Left forelimb (tissue), 1 donor: ENCODE results near the gene MTHFD1L.

Experiments
- DNase-seq: peaks from one replicate; pipeline ENCODE4 v3.0.0-alpha.2; 2018; ENCODE audit warnings: low spot score

Gene MTHFD1L

DNA sequence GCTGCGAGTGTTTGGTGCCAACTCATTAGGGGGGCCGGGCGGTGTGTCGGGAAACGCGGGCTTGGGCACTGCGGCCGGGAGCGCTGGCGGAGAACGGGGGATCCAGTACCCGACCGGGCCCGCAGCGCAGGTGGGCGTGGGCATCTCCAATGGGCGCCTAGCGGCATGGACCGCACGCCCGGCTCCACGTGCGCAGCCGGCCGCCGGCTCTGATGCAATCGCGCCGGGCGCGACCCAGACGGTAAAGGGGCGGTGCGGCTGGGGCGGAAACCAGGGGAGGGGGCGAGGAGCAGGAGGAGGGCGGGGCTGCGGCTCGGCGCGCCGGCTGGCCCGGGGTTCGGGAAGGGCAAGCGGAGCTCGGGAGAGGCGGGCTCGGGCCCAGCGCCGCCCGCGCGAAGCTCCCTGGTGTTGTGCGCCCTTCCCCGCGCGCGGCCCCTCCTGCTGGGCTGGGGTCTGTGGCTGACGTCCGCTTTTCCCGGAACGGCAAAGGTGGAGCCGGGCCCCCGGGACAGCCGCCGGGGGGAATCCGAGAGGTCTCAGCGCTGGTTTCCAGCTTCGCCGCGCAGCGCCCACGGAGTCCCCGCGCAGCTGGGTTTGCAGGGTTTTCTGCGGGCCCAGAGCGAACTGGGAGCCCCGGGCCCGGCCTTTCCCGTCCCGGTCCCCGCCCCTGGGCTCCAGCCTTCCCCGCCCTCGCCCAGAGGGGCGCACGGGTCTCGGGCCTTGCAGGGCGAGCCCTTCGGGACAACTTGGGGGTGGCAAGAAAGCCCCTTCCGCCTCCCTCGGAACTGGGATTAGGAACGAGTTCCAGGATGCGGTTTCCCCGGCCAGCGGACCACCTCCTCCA is 867 bp downstream of the MTHFD1L start:
- DNase-seq = peak; percentile 94

DNA sequence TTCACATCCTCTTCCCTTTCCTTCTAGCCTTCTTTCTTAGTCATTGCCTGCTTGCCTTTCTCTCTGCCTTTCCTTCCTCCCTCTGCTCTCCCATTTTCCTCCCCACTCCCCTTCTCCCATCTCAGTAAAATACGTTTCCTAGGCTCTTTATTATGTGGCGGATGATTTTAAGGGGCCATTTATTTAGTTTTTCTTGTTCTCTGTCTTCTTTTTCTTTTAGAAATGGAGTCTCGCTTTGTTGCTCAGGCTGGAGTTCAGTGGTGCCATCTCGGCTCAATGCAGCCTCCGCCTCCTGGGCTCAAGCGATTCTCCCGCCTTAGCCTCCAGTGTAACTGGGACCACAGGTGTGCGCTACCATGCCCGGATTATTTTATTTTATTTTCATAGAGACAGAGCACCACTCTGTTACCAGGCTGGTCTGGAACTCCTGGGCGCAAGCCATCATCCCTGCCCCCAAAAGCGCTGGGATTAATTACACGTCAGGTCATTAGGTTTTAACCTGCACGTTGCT is 1.5 kb downstream of the MTHFD1L start:
- no peak for DNase-seq

DNA sequence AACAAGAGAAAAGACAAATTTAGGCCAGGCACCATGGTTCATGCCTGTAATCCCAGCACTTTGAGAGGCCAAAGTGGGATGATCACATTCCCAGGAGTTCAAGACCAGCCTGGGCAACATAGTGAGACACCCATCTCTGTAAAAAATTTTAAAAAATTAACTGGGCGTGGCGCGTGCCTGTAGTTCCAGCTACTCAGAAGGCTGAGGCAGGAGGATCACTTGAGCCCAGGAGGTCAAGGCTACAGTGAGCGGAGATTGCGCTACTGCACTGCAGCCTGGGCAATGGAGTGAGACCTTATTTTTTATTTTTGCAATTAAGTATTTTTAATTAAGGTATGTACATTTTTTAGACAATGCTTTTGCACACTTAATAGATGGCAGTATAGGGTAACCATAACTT is 3.3 kb downstream of the MTHFD1L start:
- no peak for DNase-seq

DNA sequence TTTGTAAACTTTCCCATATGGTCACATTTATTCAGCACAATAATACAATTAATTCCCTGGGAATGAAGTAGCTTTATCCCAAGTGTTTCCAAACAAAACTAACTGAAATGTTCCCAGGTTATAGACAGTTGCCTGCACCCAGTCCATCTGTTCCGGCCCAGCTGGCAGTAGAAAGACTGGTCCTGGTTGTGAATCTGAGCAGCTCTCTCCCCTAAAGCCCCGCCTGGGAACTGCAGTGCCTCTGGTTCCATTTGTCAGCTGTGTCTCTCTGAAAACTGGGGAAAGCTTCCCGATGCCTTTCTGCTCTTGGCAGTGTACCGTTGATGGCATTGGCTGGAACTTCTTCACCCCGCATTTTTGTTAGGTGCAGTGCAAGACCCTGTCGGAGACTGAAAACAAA is 8.7 kb downstream of the MTHFD1L start:
- DNase-seq = no peak

DNA sequence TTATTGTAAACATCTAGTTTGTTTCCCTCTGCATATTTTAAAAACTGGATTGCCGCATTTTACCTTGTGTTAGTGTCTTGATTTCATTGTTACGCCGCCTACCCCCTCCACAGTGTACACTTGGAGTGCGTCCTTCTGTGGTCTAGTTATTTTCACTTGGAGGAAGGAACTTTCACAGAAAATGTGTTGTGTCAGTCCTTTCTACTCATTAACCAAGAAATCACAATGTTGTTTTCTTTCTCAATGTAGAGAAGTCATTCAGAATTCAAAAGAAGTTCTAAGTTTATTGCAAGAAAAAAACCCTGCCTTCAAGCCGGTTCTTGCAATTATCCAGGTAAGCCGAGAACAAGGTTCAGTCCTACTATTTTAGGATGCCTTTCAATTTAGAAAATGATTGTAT is 10.3 kb downstream of the MTHFD1L start:
- no peak for DNase-seq

DNA sequence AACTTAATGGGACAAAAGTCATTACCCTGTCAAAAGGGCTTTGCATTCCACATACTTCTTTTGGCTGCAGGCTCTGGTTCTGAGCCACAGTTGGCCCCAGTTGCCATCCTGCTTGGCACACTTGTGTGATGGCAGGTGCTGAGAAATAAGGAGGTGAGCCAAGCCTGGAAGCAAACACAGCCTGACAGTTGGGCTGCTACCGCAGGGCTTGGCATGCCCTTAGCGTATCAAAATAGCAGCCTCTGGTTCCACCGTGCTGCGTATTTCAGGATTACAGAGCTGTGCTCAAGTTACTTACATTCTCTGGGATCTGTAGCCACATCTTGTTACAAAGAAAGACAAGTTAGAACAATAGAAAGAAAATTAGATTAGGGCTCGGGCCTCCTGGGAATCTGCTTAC is 11.1 kb downstream of the MTHFD1L start:
- peak; percentile 71 for DNase-seq

DNA sequence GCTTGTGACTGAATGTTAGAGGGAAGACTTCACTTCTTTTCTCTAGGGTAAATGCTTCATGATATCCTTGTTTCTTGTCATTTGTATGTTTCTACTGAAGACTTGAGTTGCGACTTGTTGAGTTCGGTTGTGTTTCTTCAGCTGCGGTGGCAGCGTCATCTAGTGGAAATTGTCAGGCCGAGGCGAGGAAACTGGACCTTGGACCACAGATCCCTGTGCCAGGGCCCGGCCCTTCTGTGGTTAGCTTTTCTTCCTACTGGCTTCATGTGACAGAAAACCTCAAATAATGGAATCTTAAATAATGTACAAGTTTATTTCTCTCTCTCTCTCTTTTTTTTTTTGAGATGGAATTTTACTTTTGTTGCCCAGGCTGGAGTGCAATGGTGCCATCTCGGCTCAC is 12.4 kb downstream of the MTHFD1L start:
- no peak for DNase-seq

DNA sequence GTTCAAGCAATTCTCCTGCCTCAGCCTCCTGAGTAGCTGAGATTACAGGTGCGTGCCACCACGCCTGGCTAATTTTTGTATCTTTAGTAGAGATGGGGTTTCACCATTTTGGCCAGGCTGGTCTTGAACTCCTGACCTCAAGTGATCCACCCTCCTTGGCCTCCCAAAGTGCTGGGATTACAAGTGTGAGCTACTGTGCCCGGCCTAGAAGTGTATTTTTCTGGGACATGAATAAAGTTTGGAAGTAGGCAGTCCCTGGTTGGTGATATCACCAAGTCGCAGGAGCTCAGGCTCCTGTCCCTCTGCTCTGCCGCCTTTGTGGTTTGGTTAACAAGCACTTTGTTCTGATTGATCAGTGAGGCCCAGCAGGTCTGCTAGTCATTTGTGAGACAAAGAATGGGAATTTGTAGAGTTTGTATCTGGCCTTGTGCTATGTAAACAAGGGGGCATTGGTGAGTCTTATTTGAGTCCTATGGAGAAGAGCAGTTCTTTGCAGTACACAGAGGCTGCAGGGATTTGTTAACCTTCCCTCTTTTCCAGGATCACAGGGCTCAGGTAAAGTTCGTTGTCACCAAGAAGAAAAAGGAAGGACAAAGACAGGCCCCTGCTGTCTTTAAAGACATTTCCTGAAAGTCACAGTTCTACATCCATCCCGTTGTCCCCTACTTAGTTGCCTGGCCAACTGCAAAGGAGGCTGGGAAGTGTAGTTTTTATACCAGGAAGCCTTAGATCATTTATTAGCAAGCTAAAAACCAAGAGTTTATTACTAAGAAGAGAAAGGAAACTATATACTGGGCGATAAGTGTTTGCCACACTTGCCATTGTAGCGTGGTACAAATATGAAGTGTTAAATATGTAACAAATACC is 13.1 kb downstream of the MTHFD1L start:
- DNase-seq = no peak

DNA sequence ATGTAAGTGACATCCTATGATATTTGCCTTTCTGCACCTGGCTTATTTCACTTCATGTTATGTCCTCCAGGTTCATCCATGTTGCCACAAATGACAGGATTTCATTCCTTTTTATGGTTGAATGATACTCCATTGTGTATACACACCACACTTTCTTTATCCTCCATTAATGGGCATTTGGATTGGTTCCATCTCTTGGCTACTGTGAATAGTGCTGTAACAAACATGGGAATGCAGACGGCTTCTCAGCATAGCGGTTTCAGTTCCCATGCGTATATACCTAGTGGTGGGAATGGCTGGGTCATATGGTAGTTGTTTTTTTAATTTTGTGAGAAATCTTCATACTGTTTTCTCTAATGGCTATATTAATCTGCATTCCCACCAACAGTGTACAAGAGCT is 14.8 kb downstream of the MTHFD1L start:
- DNase-seq = no peak

DNA sequence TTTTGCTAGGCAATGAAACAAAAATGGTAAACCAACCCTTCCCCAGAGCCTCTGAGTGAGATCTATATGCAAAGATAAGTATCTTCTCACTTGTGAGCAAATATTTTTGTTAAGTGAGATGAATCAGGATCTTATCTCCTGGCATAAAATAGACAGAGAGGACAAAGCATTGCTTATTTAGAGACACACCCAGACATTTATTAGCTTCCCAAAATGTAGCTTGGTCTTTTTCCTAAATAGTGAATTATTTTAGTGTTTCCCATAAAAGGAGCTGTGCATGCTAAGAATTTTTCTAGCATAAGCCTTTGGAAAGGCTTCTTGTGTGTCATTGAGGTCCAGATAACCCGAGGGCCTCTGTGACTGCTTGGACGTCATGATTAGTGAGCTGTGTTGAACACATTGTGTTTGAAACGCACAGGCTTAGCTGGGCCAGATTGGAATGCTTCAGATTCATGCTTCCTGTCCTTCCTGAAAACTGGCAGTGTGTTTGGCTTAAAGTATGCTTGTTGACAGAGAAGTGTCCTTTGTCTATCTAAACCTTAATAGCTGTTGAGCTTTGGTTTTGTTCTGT is 16.5 kb downstream of the MTHFD1L start:
- DNase-seq = no peak

DNA sequence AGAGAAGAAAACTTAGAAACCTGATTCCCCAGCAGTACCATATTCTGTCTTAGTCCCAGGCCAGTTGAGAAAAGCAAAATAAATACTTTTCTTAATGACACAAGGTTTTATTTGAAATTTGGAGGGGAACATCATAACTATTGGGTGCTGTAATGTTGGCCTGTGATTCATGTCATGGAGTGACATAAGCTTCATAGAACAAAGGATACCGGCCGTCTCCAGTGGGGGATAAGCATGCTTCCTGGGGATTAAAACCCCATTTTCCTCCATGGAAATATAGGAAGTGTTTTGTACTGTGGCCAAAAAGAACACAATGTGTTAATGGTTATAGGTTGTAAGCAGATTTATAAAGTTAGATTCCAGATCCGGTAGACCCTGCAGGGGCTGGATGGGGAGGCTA is 18.0 kb downstream of the MTHFD1L start:
- DNase-seq = no peak

DNA sequence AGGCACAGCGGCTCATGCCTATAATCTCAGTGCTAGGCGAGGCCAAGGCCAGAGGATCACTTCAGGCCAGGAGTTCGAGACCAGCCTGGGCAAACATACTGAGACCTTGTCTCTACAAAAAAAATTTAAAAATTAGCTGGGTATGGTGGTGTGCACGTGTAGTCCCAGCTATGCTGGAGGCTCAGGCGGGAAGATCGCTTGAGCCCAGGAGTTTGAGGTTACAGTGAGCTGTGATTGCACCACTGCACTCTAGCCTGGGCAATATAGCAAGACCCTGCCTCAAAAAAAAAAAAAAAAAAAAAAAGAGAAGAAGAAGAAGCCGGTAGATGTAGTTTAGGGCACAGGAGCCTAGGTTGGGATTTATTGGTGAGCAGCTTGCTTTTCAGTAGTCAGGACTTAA is 20.7 kb downstream of the MTHFD1L start:
- no peak for DNase-seq

DNA sequence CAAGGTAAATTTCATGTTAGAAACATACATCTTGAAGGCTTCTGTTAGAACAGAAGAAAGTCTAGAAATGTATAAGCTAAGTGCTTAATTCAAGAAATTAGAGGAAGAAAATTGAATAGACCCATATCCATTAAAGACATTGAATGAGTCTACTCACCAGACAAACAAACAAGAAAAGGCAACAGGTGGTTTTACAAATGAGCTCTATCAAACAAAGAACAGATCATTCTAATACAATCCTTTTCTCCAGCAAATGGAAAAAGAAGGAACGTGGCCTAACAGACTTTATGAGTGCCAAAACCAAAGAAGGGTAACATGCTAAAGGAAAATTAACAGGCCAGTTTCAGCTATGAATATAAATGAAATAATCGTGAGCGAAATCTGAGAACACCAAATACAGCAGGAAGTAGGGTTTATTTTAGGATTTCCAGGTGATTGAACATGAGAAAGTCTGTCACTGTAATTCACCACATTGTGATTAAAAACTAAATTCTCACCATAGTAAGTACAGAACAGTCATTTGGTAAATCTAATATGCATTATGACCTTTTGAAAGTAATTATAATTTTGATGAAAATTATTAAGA is 22.6 kb downstream of the MTHFD1L start:
- no peak for DNase-seq

DNA sequence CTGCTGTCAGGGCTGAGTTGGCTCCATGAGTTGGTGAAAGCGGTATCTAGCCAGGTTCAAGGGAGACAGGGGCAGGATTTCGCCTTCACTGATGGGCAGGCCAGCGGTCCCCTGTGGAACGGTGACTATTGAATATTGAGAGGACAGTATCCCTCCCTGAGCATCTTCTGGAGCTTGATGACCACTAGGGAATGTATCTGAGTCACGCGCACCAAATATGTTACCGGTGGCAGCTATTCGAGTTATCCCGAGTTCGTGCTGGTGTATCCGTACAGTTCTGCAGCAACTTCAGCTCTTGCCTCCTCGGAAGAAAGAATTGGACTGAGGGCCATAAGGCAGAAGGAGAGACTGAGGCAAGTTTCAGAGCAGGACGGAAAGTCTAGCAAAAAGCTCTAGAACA is 24.8 kb downstream of the MTHFD1L start:
- DNase-seq = no peak

DNA sequence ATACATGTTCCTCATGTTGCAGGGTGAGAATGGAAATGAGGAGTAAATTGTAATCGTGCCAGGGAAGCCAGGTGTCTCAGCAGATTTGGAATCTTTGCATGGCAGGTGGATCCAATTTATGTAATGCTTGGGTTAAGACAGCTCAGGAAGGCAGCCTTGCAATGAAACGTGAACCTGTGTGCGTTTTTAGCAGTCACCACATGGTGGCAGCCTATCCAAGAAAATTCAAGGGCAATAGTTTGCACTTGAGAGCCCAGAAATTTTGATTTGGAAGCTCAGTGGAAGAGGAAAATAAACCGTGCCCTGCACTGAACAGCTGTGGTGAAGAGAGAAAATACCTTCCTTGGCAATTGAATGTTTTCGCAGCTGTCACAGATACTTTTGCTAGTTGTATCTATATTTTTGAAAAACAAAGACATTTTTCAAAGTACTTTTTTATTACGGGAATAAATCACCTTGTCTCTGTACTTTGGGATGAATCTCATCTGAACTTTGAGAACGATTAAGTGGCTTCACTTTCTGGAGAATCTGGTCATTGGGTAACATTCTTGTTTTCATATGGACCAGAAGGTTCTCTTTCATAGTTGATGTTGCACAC is 26.5 kb downstream of the MTHFD1L start:
- DNase-seq = peak; percentile 86

DNA sequence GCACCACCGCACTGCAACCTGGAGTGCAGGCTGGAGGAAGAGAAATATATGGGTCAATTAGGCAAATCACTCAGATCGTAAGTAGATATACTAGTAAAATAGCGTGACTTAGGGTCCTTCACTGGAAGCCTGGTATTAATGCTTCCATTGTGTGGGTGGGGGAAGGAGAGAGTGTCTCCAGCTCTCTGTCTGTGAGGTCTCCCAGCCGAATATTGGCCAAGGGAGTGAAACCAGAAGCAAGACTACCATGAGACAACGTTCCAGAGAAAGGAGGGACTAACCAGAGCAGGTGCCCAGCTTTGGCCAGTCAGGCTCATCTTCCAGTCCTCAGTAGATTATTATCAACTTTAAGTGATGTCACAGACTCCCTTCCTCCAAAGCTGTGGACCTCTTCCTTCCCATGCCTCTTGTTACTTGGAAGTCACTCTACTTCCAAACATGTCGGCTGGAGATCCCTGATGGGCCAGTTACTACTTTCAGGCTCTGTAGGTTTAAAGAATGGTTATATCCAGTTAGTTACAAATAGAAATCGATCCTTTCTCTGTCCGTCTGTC is 28.8 kb downstream of the MTHFD1L start:
- no peak for DNase-seq

DNA sequence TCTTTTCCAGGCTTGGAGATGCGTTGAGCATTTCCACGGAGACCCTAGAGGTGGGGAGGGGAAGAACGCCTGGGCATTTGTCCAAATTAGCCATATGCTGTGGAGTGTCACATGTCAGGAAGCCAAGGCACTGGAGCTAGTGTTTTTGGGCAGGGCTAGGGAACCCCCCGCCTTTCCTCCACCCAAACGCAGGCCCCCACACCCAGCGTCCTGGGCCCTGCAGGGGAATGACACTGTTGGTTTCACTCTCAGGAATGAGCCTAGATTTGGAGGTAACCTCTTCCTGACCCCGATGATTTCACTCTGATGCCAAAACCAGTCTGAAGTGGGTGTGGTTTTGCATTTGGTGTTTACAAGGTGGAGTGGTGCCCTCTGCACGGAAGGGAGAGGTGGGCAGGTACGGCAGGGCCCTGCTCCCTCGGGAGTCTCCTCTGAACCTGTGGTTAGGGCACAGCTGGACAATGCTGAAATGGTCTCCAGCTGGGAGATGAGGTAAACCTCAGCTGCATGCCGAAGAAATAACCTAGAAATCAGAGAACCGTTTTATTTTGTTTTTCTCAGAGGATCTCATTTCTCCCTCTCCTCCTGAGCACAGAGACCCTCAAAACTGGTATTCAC is 29.5 kb downstream of the MTHFD1L start:
- DNase-seq = peak; percentile 85

DNA sequence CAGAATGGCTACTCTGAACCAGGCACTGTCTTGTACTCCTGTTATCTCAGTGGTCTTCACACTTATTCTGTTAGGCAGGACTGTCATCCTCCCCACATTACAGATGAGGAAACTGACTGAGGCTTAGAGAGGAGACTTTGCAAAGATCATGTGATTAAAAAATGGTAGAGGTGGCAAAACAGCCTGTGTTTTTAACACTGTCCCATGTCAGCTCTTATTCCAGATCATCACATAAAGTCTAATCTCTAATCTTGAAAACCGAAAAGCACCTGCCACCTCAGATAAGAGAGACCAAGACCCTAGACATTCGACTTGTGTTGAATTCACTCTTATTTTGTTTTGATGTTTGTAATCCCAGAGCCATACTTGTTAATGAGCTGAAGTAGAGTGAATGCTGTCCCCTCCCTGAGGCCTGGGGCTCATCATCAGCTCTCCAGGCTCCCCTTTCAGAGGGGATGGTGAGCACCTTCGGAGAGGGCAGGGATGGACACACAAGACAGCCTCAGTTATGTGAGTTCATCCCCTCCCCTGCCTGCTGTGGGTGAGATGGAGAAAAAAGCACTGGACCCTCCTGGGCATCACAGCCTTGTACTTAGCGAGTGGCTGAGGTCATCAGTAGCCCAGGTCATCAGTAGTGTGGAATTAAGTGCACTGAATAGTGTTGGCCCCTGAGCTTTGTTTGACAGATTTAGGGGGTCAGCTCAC is 30.6 kb downstream of the MTHFD1L start:
- no peak for DNase-seq

DNA sequence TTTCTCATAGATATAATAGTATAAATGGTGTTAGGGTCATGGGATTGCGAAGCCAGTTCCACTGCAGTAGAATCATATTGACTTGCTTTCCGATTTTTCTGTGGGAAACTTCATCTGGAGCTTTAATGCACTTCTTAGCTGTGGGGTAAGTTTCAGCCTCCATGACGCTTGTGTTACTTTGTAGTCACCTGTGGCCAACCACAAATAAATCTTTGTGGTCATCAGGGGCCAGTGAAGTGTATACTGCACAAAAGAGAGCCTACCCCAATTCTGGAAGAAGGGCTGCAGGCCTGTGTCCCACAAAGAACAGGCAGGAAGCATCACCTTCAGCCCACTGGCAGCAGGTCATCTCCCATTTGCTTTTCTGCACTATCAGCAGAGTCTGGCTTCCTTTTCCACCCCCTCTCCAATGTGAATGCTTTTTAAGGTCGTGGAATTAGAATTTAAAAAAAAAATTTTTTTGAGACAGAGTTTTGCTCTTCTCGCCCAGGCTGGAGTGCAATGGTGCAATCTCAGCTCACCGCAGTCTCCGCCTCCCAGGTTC is 32.0 kb downstream of the MTHFD1L start:
- no peak for DNase-seq
